Activated naive CD8-positive, alpha-beta T cell treated with anti-CD3 and anti-CD28 coated beads for 36 hours (primary cell): ENCODE data around the gene PNPLA5. TPM values are rescaled to one million over a fixed set of nuclear protein-coding genes. Genes with fewer than 3 reads are reported as not detected.
"Not testable (repeated sequence)": the region's sequence is repeated elsewhere in the genome, so short reads cannot be mapped to it uniquely, and the experiment has no call there.

Experiments
- DNase-seq: peaks from one replicate; pipeline ENCODE4 v3.0.0; 2021
- H3K27ac Mint-ChIP-seq: one replicate; pipeline ENCODE4 v1.8.0; 2022; ENCODE audit warnings: mild to moderate bottlenecking, moderate library complexity, mixed read lengths
- H3K27me3 Mint-ChIP-seq: one replicate; pipeline ENCODE4 v1.8.0; 2022; ENCODE audit warnings: mild to moderate bottlenecking, mixed read lengths
- H3K36me3 Mint-ChIP-seq: one replicate; pipeline ENCODE4 v1.8.0; 2021; ENCODE audit warnings: mild to moderate bottlenecking, mixed read lengths
- H3K4me1 Mint-ChIP-seq: one replicate; pipeline ENCODE4 v1.8.0; 2021; ENCODE audit warnings: mixed read lengths
- H3K4me3 Mint-ChIP-seq: one replicate; pipeline ENCODE4 v1.8.0; 2022; ENCODE audit warnings: mild to moderate bottlenecking, moderate library complexity, mixed read lengths
- H3K9me3 Mint-ChIP-seq: one replicate; pipeline ENCODE4 v1.8.0; 2022; ENCODE audit warnings: mixed read lengths
- total RNA-seq, 2 experiments: library from RNA; stranded (reverse); gene quantifications; one replicate each; pipeline ENCODE4 v1.2.3, GENCODE V29; 2021

PNPLA5 gene
- total RNA-seq, 2 experiments from 2014 or later = not detected

DNA sequence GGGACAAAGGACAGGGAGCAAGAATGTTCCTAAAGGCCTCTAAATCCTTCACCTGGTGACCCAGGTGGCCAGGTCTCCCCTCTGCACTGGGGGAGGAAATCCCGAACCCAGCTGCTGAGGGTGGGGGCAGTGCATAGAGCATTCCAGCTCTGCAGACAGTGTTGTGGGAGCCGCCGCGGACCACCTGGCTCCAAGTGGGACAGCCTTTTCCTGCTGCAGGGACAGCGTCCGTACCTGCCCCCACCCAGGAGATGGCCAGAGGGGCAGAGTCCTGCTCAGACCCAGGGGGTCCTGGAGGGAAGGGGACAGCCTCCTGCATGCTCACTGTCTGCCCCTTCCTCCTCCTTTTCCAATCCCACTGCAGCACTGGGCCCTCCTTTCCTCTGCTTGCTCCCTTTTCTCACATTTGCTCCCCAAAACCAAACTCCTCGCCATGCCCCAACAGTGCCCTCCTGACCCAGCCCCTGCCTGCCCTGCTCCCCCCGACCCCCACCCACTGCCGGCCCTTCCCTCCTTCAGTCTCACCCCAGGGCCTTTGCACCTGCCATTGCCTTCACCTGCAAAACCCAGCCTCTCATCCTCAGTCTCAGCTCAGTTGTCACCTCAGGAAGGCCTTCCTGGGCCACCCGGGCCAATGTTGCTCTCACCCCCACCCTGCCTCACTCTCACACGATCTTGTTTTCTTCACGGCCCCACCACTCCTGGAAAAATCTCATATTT lies 12.8 kb downstream of the PNPLA5 start:
- H3K27me3 Mint-ChIP-seq = peaks cover 15% of the 10 kb centered on the region
- no peak for DNase-seq
- no peaks in the 10 kb centered on the region for H3K36me3 Mint-ChIP-seq
- no peak overlapping the region for H3K4me3 Mint-ChIP-seq
- no peaks in the 10 kb centered on the region for H3K9me3 Mint-ChIP-seq
- no peaks in the 10 kb centered on the region for H3K4me1 Mint-ChIP-seq
- no peak overlapping the region for H3K27ac Mint-ChIP-seq

DNA sequence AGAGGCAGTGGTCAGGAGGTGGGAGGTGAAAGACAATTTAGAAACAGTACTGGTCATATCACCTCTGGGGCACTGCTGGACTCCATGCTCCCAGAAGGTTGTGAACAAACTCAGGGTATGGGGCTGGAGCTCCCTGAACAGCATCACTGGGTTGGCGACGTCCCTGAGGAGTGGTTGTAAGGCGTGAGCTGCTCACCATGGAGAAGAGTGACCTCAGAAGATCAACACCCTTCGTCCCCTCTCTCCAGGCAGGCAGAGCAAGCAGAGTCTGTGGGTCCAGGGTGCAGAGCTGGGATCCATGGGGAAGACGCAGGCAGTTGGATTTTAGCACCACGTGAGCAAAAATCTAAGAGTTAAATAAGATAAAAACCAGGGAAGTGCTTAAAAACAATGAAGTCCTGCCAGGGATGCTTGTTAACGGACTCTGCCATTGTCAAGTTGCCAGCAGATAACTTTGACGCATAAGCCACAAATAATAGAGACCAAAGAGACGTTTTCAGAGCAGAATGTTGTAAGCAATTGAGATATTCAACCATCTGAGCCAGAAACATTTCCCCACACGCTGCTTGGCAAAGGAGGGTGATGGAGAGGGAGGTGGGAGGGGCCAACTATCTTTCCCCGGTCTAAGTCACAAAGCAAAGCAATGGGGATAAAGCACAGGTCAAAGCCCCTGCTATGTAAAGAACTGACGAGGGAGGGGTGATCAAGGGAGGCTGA lies 13.6 kb downstream of the PNPLA5 start:
- Mint-ChIP-seq H3K4me3 (no peak overlapping the region), H3K27me3 (peaks cover 15% of the 10 kb centered on the region), H3K27ac (no peak overlapping the region), H3K9me3 (no peaks in the 10 kb centered on the region), H3K36me3 (no peaks in the 10 kb centered on the region), H3K4me1 (no peaks in the 10 kb centered on the region)
- DNase-seq = no peak

DNA sequence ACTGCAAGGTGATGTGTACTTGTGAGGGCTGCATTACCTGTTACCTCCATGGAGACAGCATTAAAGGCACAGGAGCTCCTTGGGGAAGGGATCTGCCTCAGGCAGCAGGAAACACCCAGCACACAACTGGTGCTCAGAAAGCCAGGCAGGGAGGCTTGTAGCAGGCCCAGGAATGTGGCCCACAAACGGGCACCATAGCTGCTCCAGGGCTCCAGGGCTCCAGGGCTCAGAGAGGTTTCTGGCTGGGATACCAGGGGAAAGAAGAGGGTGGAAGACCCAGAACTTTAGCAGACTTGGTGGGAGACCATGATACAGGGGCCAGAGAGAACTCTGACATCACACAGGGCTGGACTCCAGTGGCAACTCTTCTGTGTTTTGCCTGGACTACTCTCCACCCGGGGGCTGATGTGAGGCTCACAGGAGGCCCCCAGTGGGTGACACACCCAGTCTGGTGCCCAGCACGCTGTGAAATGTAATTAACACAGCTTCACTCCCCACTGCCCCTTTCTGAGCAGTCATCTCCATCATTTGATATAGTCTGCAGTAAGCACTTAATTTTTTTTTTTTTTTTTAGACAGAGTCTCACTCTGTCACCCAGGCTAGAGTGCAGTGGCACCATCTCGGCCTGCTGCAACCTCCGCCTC lies 14.8 kb downstream of the PNPLA5 start:
- no peaks in the 10 kb centered on the region for H3K9me3 Mint-ChIP-seq
- H3K27ac Mint-ChIP-seq = no peak overlapping the region
- H3K27me3 Mint-ChIP-seq = peaks cover 23% of the 10 kb centered on the region
- no peak for DNase-seq
- no peak overlapping the region for H3K4me3 Mint-ChIP-seq
- no peaks in the 10 kb centered on the region for H3K36me3 Mint-ChIP-seq
- no peaks in the 10 kb centered on the region for H3K4me1 Mint-ChIP-seq

GRCh38 chr22:43869799-43870198 lies 22.0 kb downstream of the PNPLA5 start:
- Mint-ChIP-seq H3K27ac (no peak overlapping the region), H3K9me3 (peaks cover 2% of the 10 kb centered on the region), H3K27me3 (peaks cover 31% of the 10 kb centered on the region), H3K4me1 (no peaks in the 10 kb centered on the region), H3K36me3 (no peaks in the 10 kb centered on the region), H3K4me3 (no peak overlapping the region)
- DNase-seq = no peak

DNA sequence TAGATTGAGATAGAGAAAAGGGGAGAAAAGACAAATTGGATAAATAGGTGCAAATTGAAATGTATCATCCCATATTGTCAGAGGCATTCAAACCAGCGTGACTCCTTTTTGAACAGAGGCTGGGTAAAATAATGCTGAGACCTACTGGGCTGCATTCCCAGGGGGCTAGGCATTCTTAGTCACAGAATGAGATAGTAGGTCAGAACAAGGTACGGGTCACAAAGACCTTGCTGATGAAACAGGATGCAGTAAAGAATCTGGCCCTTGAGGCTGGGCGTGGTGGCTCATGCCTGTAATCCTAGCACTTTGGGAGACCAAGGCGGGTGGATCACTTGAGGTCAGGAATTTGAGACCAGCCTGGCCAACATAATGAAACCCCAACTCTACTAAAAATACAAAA lies 22.8 kb downstream of the PNPLA5 start:
- not testable (repeated sequence) for H3K4me1 Mint-ChIP-seq, H3K4me3 Mint-ChIP-seq

GRCh38 chr22:43867839-43868635 lies 23.8 kb downstream of the PNPLA5 start:
- Mint-ChIP-seq H3K4me1 (no peaks in the 10 kb centered on the region), H3K9me3 (peaks cover 2% of the 10 kb centered on the region), H3K36me3 (no peaks in the 10 kb centered on the region), H3K27me3 (peaks cover 47% of the 10 kb centered on the region), H3K27ac (no peak overlapping the region), H3K4me3 (no peak overlapping the region)
- DNase-seq = no peak

More for the DNA sequence above, 22.8 kb downstream of the PNPLA5 start:
- not testable (repeated sequence) for DNase-seq, H3K36me3 Mint-ChIP-seq, H3K9me3 Mint-ChIP-seq, H3K27ac Mint-ChIP-seq
- peaks cover 38% of the 10 kb centered on the region for H3K27me3 Mint-ChIP-seq

- peaks cover 73% of the 10 kb centered on the region for H3K27me3 Mint-ChIP-seq
- DNase-seq = no peak
- H3K4me3 Mint-ChIP-seq = peak overlapping the region; percentile 18
- no peak overlapping the region for H3K27ac Mint-ChIP-seq
- H3K9me3 Mint-ChIP-seq = no peaks in the 10 kb centered on the region
- H3K4me1 Mint-ChIP-seq = no peaks in the 10 kb centered on the region
- H3K36me3 Mint-ChIP-seq = no peaks in the 10 kb centered on the region
Measured at GRCh38 chr22:43862882-43863202, 29.0 kb downstream of the PNPLA5 start.

- no peak within 1 kb of the TSS for H3K27ac Mint-ChIP-seq
- H3K4me1 Mint-ChIP-seq = no peaks in the 10 kb centered on the region
- H3K36me3 Mint-ChIP-seq = no peaks in the 10 kb centered on the region
- peaks cover 2% of the 10 kb centered on the region for H3K9me3 Mint-ChIP-seq
- peak; percentile 11 for DNase-seq
- H3K4me3 Mint-ChIP-seq = peak within 1 kb of the TSS; percentile 22
- peaks cover 75% of the 10 kb centered on the region for H3K27me3 Mint-ChIP-seq
Measured at GRCh38 chr22:43862074-43862881, 29.5 kb downstream of the PNPLA5 start, which contains the start of gene SULT4A1. Gene SULT4A1 (minus strand): TSS chr22:43862513. CDS start chr22:43862382, 131 bp downstream.

- peaks cover 81% of the 10 kb centered on the region for H3K27me3 Mint-ChIP-seq
- H3K4me3 Mint-ChIP-seq = peak overlapping the region; percentile 22
- H3K27ac Mint-ChIP-seq = no peak overlapping the region
Measured at GRCh38 chr22:43861529-43861928, 30.3 kb downstream of the PNPLA5 start.

DNA sequence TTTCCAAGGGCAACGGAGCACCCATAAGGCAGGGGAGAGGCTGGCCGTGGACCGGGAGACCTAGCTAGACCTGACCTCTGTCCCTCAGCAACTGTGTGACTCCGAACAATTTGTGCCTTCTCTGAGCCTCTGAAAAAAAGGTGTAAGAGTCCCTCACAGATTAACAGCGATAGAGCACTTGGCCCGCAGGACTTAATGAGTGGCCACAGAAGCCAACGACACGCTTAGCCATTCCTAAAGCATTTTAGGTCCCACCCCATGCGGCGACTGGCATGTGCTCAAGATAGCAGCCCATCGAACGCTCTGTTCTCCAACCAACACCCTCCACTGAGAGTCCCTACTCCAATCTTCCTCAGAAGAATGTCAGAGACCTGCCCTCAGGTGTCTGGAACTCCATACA lies 31.0 kb downstream of the PNPLA5 start:
- H3K9me3 Mint-ChIP-seq = peaks cover 7% of the 10 kb centered on the region
- no peak overlapping the region for H3K27ac Mint-ChIP-seq
- H3K4me3 Mint-ChIP-seq = no peak overlapping the region
- H3K4me1 Mint-ChIP-seq = no peaks in the 10 kb centered on the region
- H3K36me3 Mint-ChIP-seq = no peaks in the 10 kb centered on the region
- no peak for DNase-seq
- H3K27me3 Mint-ChIP-seq = peaks cover 79% of the 10 kb centered on the region

More at GRCh38 chr22:43861529-43861928, 30.3 kb downstream of the PNPLA5 start:
- H3K9me3 Mint-ChIP-seq = peaks cover 7% of the 10 kb centered on the region
- H3K36me3 Mint-ChIP-seq = no peaks in the 10 kb centered on the region
- no peaks in the 10 kb centered on the region for H3K4me1 Mint-ChIP-seq
- DNase-seq = no peak

DNA sequence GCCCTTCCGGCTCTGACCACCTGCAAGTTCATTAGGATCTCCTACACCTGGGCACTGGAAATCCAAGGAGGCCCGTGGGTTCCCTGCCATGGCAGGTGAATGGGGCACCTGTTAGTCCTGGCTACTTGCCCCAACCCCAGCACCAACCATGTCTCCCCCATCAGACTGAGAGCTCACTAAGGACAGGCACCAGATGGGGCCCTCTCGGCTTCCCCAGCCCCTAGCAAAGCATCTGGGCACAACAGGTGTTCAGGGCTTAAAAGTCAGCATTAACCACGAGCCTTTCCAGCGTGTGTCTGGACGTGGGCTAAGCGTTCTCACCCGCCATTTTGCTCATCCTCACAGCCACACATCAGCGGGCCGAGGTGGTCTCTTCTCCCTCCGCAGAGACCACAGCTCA lies 31.7 kb downstream of the PNPLA5 start:
- Mint-ChIP-seq H3K27me3 (peaks cover 73% of the 10 kb centered on the region), H3K4me3 (no peak overlapping the region), H3K27ac (no peak overlapping the region), H3K4me1 (no peaks in the 10 kb centered on the region), H3K36me3 (no peaks in the 10 kb centered on the region), H3K9me3 (peaks cover 7% of the 10 kb centered on the region)
- no peak for DNase-seq

DNA sequence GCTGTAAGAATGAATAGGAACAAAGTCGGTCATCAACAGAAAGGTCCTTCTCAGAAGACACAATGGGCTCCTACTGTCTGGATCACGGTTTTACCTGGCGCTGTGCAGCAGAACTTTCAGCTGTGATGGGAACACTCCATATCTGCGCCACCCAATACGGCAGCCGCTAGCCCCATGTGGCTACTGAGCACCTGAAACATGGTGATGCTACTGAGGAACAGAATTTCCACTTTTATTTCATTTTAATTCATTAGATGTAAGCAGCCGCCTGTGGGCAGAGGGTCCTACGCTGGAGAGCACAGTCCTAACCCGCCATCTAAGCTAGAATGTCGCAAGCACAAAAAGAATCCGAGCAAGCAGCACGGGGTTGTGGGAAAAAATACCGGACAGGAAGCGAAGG lies 32.2 kb downstream of the PNPLA5 start:
- Mint-ChIP-seq H3K27me3 (peaks cover 68% of the 10 kb centered on the region), H3K4me1 (no peaks in the 10 kb centered on the region)

GRCh38 chr22:43859176-43859575 lies 32.6 kb downstream of the PNPLA5 start:
- Mint-ChIP-seq H3K9me3 (peaks cover 7% of the 10 kb centered on the region), H3K4me3 (no peak overlapping the region), H3K36me3 (no peaks in the 10 kb centered on the region), H3K4me1 (no peaks in the 10 kb centered on the region), H3K27me3 (peaks cover 64% of the 10 kb centered on the region), H3K27ac (no peak overlapping the region)
- no peak for DNase-seq

More for the DNA sequence above, 32.2 kb downstream of the PNPLA5 start:
- DNase-seq = no peak
- Mint-ChIP-seq H3K9me3 (peaks cover 7% of the 10 kb centered on the region), H3K4me3 (no peak overlapping the region), H3K36me3 (no peaks in the 10 kb centered on the region), H3K27ac (no peak overlapping the region)

- H3K27ac Mint-ChIP-seq = no peak overlapping the region
- peaks cover 55% of the 10 kb centered on the region for H3K27me3 Mint-ChIP-seq
- no peaks in the 10 kb centered on the region for H3K36me3 Mint-ChIP-seq
- no peaks in the 10 kb centered on the region for H3K4me1 Mint-ChIP-seq
- no peak overlapping the region for H3K4me3 Mint-ChIP-seq
- DNase-seq = no peak
- H3K9me3 Mint-ChIP-seq = peaks cover 7% of the 10 kb centered on the region
Measured at GRCh38 chr22:43858156-43858895, 33.5 kb downstream of the PNPLA5 start.
